ENCODE measurements around the gene ZNF777. TPM values are rescaled to one million over a fixed set of nuclear protein-coding genes. Genes with fewer than 3 reads are reported as not detected.
"Not testable (repeated sequence)": the region's sequence is repeated elsewhere in the genome, so short reads cannot be mapped to it uniquely, and the experiment has no call there.

Gene ZNF777
- total and polyA plus RNA-seq, 2 donors from 2014 or later = 8.2 to 12.9 TPM

- intact Hi-C loops (cut with DNase I) = no loop called here
- peaks cover 0 to 14% (median 10%) of the 10 kb centered on the region in 3 donors for H3K4me1 ChIP-seq (ENCODE audit: control insufficient read depth in 2 of 3, insufficient read depth in 2 of 3, low read depth in 1 of 3, low read length in 3 of 3)
- H3K27me3 ChIP-seq (ENCODE audit: control insufficient read depth, insufficient read depth, low read length) = no peaks in the 10 kb centered on the region
- FAIRE-seq = no peak
- no peak overlapping the region for H3K9ac ChIP-seq (ENCODE audit: low read length in 3 of 3)
- H3K36me3 ChIP-seq (ENCODE audit: control insufficient read depth in 2 of 3, insufficient read depth in 3 of 3, low read length in 3 of 3) = peaks cover 4 to 27% (median 22%) of the 10 kb centered on the region in 3 donors
- no peak for TF ChIP-seq CTCF (IDR thresholded peaks at IDR 0.05; ENCODE audit: borderline replicate concordance, extremely low read depth, insufficient read depth)
- DNase-seq = peak; percentile 83 to 93 (median 87)
- no peaks in the 10 kb centered on the region for H3K9me3 ChIP-seq (ENCODE audit: control insufficient read depth in 2 of 3, insufficient read depth in 1 of 3, low read length in 3 of 3)
- peak overlapping the region; percentile 16 to 72 (median 18) for H3K4me3 ChIP-seq (ENCODE audit: low read length in 3 of 3)
- no peak overlapping the region for H3K27ac ChIP-seq (ENCODE audit: low read depth in 2 of 2, low read length in 2 of 2)
Observed at GRCh38 chr7:149495785-149496641, 35.2 kb upstream of the ZNF777 start.

- no peak for TF ChIP-seq CTCF (IDR thresholded peaks at IDR 0.05; ENCODE audit: borderline replicate concordance, extremely low read depth, insufficient read depth)
- FAIRE-seq = no peak
Observed at GRCh38 chr7:149494738-149495368, 34.0 kb upstream of the ZNF777 start.

GRCh38 chr7:149493975-149494374 is 33.1 kb upstream of the ZNF777 start:
- H3K9ac ChIP-seq (ENCODE audit: low read length in 3 of 3); H3K9me3 ChIP-seq (ENCODE audit: control insufficient read depth in 2 of 3, insufficient read depth in 1 of 3, low read length in 3 of 3); FAIRE-seq; H3K27ac ChIP-seq (ENCODE audit: low read depth in 2 of 2, low read length in 2 of 2); DNase-seq; H3K27me3 ChIP-seq (ENCODE audit: control insufficient read depth, insufficient read depth, low read length); H3K4me3 ChIP-seq (ENCODE audit: low read length in 3 of 3); intact Hi-C loops (cut with DNase I): not testable (repeated sequence)
- H3K36me3 ChIP-seq (ENCODE audit: control insufficient read depth in 2 of 3, insufficient read depth in 3 of 3, low read length in 3 of 3) = peaks cover 4 to 29% (median 29%) of the 10 kb centered on the region in 3 donors
- peaks cover 0 to 14% (median 10%) of the 10 kb centered on the region in 3 donors for H3K4me1 ChIP-seq (ENCODE audit: control insufficient read depth in 2 of 3, insufficient read depth in 2 of 3, low read depth in 1 of 3, low read length in 3 of 3)

More at GRCh38 chr7:149494738-149495368, 34.0 kb upstream of the ZNF777 start:
- DNase-seq = peak in 1 of 5 donors; percentile 9
- Histone ChIP-seq H3K4me1 (ENCODE audit: control insufficient read depth in 2 of 3, insufficient read depth in 2 of 3, low read depth in 1 of 3, low read length in 3 of 3) (peaks cover 0 to 14% (median 10%) of the 10 kb centered on the region in 3 donors), H3K36me3 (ENCODE audit: control insufficient read depth in 2 of 3, insufficient read depth in 3 of 3, low read length in 3 of 3) (peaks cover 4 to 27% (median 27%) of the 10 kb centered on the region in 3 donors), H3K9ac (ENCODE audit: low read length in 3 of 3) (no peak overlapping the region), H3K4me3 (ENCODE audit: low read length in 3 of 3) (no peak overlapping the region), H3K9me3 (ENCODE audit: control insufficient read depth in 2 of 3, insufficient read depth in 1 of 3, low read length in 3 of 3) (no peaks in the 10 kb centered on the region), H3K27ac (ENCODE audit: low read depth in 2 of 2, low read length in 2 of 2) (no peak overlapping the region), H3K27me3 (ENCODE audit: control insufficient read depth, insufficient read depth, low read length) (no peaks in the 10 kb centered on the region)
- intact Hi-C loops (cut with DNase I) = no loop called here

- H3K9me3 ChIP-seq (ENCODE audit: control insufficient read depth in 2 of 3, insufficient read depth in 1 of 3, low read length in 3 of 3) = no peaks in the 10 kb centered on the region
- intact Hi-C loops (cut with DNase I) = no loop called here
- no peak overlapping the region for H3K9ac ChIP-seq (ENCODE audit: low read length in 3 of 3)
- peaks cover 4 to 32% (median 31%) of the 10 kb centered on the region in 3 donors for H3K36me3 ChIP-seq (ENCODE audit: control insufficient read depth in 2 of 3, insufficient read depth in 3 of 3, low read length in 3 of 3)
- no peak overlapping the region for H3K27ac ChIP-seq (ENCODE audit: low read depth in 2 of 2, low read length in 2 of 2)
- no peak overlapping the region for H3K4me3 ChIP-seq (ENCODE audit: low read length in 3 of 3)
- FAIRE-seq (no peak), DNase-seq (no peak)
- TF ChIP-seq CTCF (IDR thresholded peaks at IDR 0.05; ENCODE audit: borderline replicate concordance, extremely low read depth, insufficient read depth) = no peak
- H3K27me3 ChIP-seq (ENCODE audit: control insufficient read depth, insufficient read depth, low read length) = no peaks in the 10 kb centered on the region
- H3K4me1 ChIP-seq (ENCODE audit: control insufficient read depth in 2 of 3, insufficient read depth in 2 of 3, low read depth in 1 of 3, low read length in 3 of 3) = peaks cover 0 to 13% (median 10%) of the 10 kb centered on the region in 3 donors
Observed at GRCh38 chr7:149493366-149493765, 32.5 kb upstream of the ZNF777 start.

Data from kidney (tissue), 14 donors.